HUES48 (cell line): ENCODE measurements around the gene SKIDA1.
A peak's percentile ranks its signal among the peaks of the same experiment; 100 is the strongest.

Experiments
- H3K27ac ChIP-seq: one replicate; pipeline ENCODE4 v1.7.0; 2013; ENCODE audit warnings: low read depth, low read length, inconsistent platforms
- H3K27me3 ChIP-seq: 2 replicates; pipeline ENCODE4 v1.6.1; 2013; ENCODE audit warnings: mild to moderate bottlenecking, low read length; ENCODE audit not compliant: control insufficient read depth, insufficient read depth
- H3K36me3 ChIP-seq: 2 replicates; pipeline ENCODE4 v1.6.1; 2013; ENCODE audit warnings: low read length; ENCODE audit not compliant: control insufficient read depth, insufficient read depth
- H3K4me1 ChIP-seq: 2 replicates; pipeline ENCODE4 v1.6.1; 2013; ENCODE audit warnings: mild to moderate bottlenecking, low read length; ENCODE audit not compliant: control insufficient read depth, insufficient read depth
- H3K4me3 ChIP-seq: 2 replicates; pipeline ENCODE4 v1.5.1; 2013; ENCODE audit warnings: mild to moderate bottlenecking, low read depth, low read length
- H3K9ac ChIP-seq: 2 replicates; pipeline ENCODE4 v1.6.1; 2013; ENCODE audit warnings: mild to moderate bottlenecking, low read depth, low read length, moderate library complexity
- H3K9me3 ChIP-seq: 2 replicates; pipeline ENCODE4 v1.6.1; 2013; ENCODE audit warnings: low read length; ENCODE audit not compliant: control insufficient read depth, insufficient read depth

The SKIDA1 gene

DNA sequence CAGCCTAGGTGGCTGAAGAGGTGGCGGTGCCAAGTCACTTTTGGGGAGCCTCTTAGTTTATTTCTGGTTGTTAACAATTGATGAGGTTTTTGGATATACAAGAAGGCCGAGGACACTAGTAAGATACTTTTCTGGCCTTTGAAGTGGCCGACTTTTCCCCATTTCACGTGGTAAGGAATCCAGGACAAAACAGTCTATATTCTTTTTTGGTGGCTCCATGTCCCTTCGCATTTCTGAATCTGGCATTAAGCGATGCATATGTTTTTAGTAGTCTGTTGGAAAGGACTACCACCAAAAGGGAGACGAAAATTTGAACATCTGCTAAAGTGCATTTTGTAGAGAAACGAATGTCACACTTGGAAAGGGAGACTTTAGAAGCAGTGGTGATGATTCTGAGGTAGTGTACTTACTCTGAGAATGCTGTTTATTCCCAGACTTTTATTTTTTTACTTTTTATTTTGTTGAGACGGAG lies 10.0 kb upstream of the SKIDA1 start:
- Histone ChIP-seq H3K4me1 (peaks cover 29% of the 10 kb centered on the region), H3K27me3 (no peaks in the 10 kb centered on the region), H3K9me3 (no peaks in the 10 kb centered on the region), H3K36me3 (peaks cover 43% of the 10 kb centered on the region), H3K4me3 (peak overlapping the region; percentile 85), H3K27ac (peak overlapping the region; percentile 80), H3K9ac (peak overlapping the region; percentile 45)

DNA sequence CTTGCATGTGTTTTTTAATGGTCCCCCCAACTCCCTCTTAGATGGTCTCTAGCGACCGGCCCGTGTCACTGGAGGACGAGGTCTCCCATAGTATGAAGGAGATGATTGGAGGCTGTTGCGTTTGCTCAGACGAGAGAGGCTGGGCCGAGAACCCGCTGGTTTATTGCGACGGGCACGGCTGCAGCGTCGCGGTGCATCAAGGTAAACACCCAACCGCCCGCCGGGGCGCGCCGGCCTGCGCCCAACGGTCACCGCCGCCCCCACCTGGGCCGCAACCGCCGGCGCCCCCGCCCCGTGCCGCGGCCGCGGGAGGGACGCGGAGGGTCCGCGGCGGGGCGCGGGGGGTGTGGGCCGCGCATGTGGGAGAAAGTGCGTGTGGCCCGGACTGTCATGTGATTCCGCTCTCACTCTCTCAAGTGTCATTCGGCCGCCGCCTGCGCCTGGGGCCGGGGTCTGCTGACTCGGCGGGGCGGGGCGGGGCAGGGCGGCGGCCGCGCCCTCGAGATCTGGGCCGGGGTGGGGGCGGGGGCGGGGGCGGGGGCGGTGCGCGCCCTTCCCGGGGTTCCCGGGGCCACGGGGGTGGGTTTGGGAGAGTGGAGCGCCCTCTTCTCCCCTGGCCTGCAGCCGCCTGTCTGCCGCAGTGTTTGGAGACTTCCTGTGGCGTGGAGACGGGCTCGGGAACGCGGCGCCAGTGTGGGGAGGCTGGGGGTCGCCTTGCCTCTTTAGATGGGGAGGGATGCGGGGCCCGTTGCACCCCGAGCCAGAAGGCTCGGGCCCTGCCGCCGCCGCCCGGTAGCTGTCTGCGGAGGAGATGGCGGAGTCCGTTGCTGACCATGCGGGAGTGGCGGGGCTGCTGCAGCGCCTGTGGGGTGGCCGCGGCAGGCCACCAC lies 9.4 kb upstream of the SKIDA1 start:
- H3K4me3 ChIP-seq: peak overlapping the region; percentile 85
- no peaks in the 10 kb centered on the region for H3K9me3 ChIP-seq
- peak overlapping the region; percentile 99 for H3K27ac ChIP-seq
- H3K9ac ChIP-seq: peak overlapping the region; percentile 45; the same call in 1 of the 2 replicates
- no peaks in the 10 kb centered on the region for H3K27me3 ChIP-seq
- H3K36me3 ChIP-seq: peaks cover 36% of the 10 kb centered on the region
- H3K4me1 ChIP-seq: peaks cover 36% of the 10 kb centered on the region

- peaks cover 30% of the 10 kb centered on the region for H3K36me3 ChIP-seq
- no peaks in the 10 kb centered on the region for H3K27me3 ChIP-seq
- H3K4me1 ChIP-seq: peaks cover 42% of the 10 kb centered on the region
- peak overlapping the region; percentile 99 for H3K27ac ChIP-seq
- no peak overlapping the region for H3K9ac ChIP-seq
- H3K4me3 ChIP-seq: peak overlapping the region; percentile 78
- no peaks in the 10 kb centered on the region for H3K9me3 ChIP-seq
Measured at GRCh38 chr10:21534280-21534586, 8.8 kb upstream of the SKIDA1 start.

DNA sequence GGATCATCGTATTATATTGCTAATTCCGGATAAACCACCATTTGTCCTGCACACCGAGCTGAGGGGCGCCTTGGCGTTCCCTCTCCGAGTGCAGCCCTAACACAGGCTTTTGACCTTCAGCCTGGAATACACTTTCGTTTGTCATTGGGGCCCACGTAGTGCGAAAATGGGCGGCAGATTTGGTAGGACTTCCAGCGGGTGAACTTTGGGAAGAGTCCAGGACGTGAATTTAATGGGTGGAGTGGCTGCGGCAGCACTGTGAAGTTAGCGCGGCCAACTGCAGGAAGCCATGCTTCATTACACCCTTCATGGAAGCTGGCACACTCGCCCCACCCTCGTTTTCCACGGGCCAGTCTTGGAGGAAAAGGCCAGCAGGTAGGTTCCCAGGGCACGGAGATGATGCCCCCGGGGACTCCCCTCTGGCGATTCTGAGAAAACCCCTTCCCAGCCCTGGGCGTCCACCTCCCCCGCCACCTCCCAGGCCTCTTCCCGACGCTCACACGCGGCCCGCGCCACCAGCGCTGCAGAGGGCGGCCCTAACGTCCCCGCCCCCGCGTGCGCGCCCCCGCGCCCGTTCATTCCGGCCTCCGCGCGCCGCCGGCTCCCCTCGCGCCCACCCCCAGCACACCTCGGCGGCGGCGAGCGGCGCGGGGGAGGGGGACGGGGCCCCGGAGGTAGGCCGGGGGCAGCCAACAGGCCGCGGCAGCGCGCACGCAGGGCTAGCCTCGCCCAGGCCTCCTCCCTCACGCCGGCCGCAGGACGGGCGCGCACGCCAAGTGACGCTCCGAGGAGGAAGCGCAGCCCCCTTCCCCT lies 8.2 kb upstream of the SKIDA1 start, which contains the start of gene MLLT10:
TSS of gene MLLT10 (plus strand) at position 766 of the 813 bp plus-strand sequence. CDS start 413 bp downstream, outside the sequence.
- Histone ChIP-seq H3K27ac (peak within 1 kb of the TSS; percentile 99), H3K27me3 (no peaks in the 10 kb centered on the region), H3K9ac (peak within 1 kb of the TSS; percentile 90), H3K4me3 (peak within 1 kb of the TSS; percentile 85), H3K36me3 (peaks cover 25% of the 10 kb centered on the region), H3K9me3 (no peaks in the 10 kb centered on the region), H3K4me1 (peaks cover 48% of the 10 kb centered on the region)

DNA sequence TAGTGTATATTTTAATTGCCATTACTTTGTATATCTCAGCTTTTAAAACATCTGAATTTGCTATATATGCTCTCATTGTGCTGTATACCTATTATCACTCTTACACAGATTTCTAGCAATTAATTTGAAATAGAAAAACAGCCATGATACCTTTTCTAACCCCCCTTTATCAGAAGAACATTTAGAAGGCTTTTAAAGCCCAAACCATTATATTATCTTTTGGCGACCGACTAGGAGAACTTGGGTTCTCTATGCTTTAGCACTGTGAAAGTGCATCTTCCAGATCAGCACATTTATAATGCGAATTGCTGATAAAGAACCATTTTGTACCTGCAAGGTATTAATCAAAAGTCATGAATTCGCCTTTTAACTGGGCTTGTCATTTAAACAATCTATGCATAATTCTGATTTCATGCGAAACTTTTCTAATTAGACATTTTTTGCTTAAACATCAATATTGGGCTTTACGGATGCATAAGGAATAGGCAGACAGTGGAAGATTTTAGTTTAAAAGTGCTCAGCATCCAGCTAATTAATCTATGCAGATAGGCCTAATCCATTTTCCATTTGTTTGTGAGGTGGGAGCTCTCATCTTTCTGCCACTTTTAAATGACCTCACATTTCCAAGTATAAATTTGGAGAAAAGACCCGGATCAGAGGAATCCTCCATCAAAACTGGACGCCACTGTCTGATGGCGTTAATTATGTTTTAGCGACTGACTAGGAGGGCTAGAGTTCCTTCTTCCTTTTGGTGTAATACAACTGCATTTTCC lies 7.4 kb upstream of the SKIDA1 start:
- Histone ChIP-seq H3K4me1 (peaks cover 56% of the 10 kb centered on the region), H3K9me3 (no peaks in the 10 kb centered on the region), H3K27ac (peak overlapping the region; percentile 99), H3K36me3 (peaks cover 18% of the 10 kb centered on the region), H3K9ac (peak overlapping the region; percentile 90), H3K27me3 (no peaks in the 10 kb centered on the region), H3K4me3 (peak overlapping the region; percentile 78)

GRCh38 chr10:21531164-21531563 lies 5.7 kb upstream of the SKIDA1 start:
- Histone ChIP-seq H3K9ac (no peak overlapping the region), H3K27me3 (no peaks in the 10 kb centered on the region), H3K36me3 (peaks cover 2% of the 10 kb centered on the region; the same call in 1 of the 2 replicates), H3K9me3 (no peaks in the 10 kb centered on the region), H3K4me3 (no peak overlapping the region), H3K4me1 (peaks cover 59% of the 10 kb centered on the region), H3K27ac (no peak overlapping the region)

- peaks cover 59% of the 10 kb centered on the region for H3K4me1 ChIP-seq
- no peaks in the 10 kb centered on the region for H3K27me3 ChIP-seq
- no peak overlapping the region for H3K4me3 ChIP-seq
- H3K9ac ChIP-seq: no peak overlapping the region
- H3K27ac ChIP-seq: peak overlapping the region; percentile 11
- no peaks in the 10 kb centered on the region for H3K9me3 ChIP-seq
- no peaks in the 10 kb centered on the region for H3K36me3 ChIP-seq
Measured at GRCh38 chr10:21530641-21531040, 5.2 kb upstream of the SKIDA1 start.

DNA sequence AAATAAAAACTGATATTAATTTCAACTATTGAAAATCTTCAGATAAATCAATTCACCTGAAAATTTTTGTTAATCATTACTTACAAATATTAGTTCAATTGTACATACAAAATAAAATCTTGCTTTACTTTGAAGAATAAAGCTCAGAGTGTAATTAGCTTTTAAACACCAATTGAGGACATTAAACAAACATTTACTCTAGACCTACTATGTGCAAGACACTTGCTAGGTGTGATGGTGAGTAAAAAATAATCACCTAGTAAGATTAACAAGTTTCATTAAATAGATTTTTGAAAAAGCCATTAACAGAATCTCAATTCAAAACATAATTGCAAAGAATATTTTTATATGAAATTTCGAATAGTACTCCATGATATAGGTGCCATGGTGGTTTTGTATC lies 4.7 kb upstream of the SKIDA1 start:
- Histone ChIP-seq H3K27ac (peak overlapping the region; percentile 99), H3K36me3 (no peaks in the 10 kb centered on the region), H3K9ac (no peak overlapping the region), H3K27me3 (no peaks in the 10 kb centered on the region), H3K9me3 (no peaks in the 10 kb centered on the region), H3K4me3 (no peak overlapping the region), H3K4me1 (peaks cover 59% of the 10 kb centered on the region)

DNA sequence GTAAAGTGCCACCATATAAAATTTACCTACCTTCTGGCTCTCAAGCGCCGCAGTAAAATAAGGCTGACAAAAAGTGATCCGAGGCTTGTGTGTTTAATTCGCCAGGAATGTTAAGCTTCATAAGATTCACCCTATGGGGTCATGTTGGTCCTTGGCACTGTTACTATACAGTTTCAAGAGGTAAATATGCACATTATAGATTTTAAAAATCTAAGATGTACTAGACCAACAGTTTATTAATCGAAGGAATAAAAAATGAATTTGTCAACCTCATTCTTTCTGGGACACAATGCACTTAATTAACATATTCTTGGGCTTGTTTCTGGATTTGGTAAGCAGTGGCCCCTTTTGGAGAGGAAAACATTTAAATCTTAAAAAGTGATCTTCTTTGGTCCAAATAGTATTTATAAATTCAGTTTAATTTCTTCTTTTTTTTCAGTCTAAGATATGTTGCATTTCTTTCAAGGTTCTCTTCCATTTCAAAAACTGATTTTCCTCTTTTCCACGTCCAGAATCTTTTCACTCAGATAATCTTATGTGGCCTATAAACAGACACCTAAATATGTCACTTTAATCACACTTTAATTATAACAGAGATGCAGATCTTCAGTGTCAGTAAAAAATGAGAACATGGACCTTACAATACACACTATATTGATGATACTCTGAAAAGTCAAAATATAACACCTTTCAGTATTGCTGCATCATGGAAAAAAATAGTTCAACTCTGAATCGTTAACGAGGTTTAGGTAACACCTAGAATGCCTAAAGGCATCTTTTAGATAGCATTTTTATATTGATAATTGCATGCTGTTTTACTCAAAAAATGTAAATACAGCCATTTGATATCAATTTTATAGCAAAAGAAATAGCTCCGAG lies 3.8 kb upstream of the SKIDA1 start:
- peak overlapping the region; percentile 89 for H3K9ac ChIP-seq
- peak overlapping the region; percentile 81 for H3K4me3 ChIP-seq
- no peaks in the 10 kb centered on the region for H3K36me3 ChIP-seq
- peak overlapping the region; percentile 99 for H3K27ac ChIP-seq
- peaks cover 59% of the 10 kb centered on the region for H3K4me1 ChIP-seq
- H3K9me3 ChIP-seq: no peaks in the 10 kb centered on the region
- H3K27me3 ChIP-seq: no peaks in the 10 kb centered on the region
